ENCODE results near the gene LCMT1. TPM values are rescaled to one million over a fixed set of nuclear protein-coding genes. Genes with fewer than 3 reads are reported as not detected.
"Not testable (repeated sequence)": the region's sequence is repeated elsewhere in the genome, so short reads cannot be mapped to it uniquely, and the experiment has no call there.

The LCMT1 gene
- total RNA-seq, 4 donors from 2014 or later, result 10.8 to 24.5 (median 18.0) TPM

- intact Hi-C loops (cut with DNase I), result no loop called here
- H3K27ac ChIP-seq (replicated peaks in 1 of 4), result no peak overlapping the region
- no peaks in the 10 kb centered on the region for H3K27me3 ChIP-seq
- H3K9me3 ChIP-seq, result no peaks in the 10 kb centered on the region
- H3K4me1 ChIP-seq, result no peaks in the 10 kb centered on the region
- no peak overlapping the region for H3K4me3 ChIP-seq
- H3K36me3 ChIP-seq, result peaks cover 52 to 94% (median 82%) of the 10 kb centered on the region in 4 donors
- DNase-seq (ENCODE audit: extremely low spot score), result no peak
- TF ChIP-seq CTCF (IDR thresholded peaks at IDR 0.05) (no peak), POLR2A (IDR thresholded peaks at IDR 0.05; ENCODE audit: low read depth) (no peak)
- WGBS, result 93% methylated on average over 2 of the region's 2 CpGs
These were observed 62.7 kb downstream of the LCMT1 start for GRCh38 chr16:25174285-25174684.

- DNase-seq (ENCODE audit: extremely low spot score), result no peak
- intact Hi-C loops (cut with DNase I), result no loop called here
- 80% methylated on average over 7 of the region's 7 CpGs for WGBS
- H3K4me3 ChIP-seq, result no peak overlapping the region
- H3K4me1 ChIP-seq, result no peaks in the 10 kb centered on the region
- no peaks in the 10 kb centered on the region for H3K9me3 ChIP-seq
- peaks cover 35 to 83% (median 65%) of the 10 kb centered on the region in 4 donors for H3K36me3 ChIP-seq
- TF ChIP-seq POLR2AphosphoS5 (IDR thresholded peaks at IDR 0.05) (no peak), CTCF (IDR thresholded peaks at IDR 0.05) (peak in 1 of 3 experiments; percentile 6)
- no peaks in the 10 kb centered on the region for H3K27me3 ChIP-seq
- H3K27ac ChIP-seq (replicated peaks in 1 of 4), result no peak overlapping the region
These were observed 64.6 kb downstream of the LCMT1 start for GRCh38 chr16:25176136-25176535.

GRCh38 chr16:25177512-25177830 lies 65.9 kb downstream of the LCMT1 start:
- Histone ChIP-seq H3K27ac (replicated peaks in 1 of 4) (no peak overlapping the region), H3K4me3 (no peak overlapping the region), H3K4me1 (no peaks in the 10 kb centered on the region), H3K27me3 (no peaks in the 10 kb centered on the region), H3K36me3 (peaks cover 29 to 70% (median 52%) of the 10 kb centered on the region in 4 donors), H3K9me3 (no peaks in the 10 kb centered on the region)
- no peak for DNase-seq (ENCODE audit: extremely low spot score)
- WGBS, result 73% methylated on average over 3 of the region's 3 CpGs
- no peak for TF ChIP-seq CTCF (IDR thresholded peaks at IDR 0.05)
- TF ChIP-seq EP300 (IDR thresholded peaks at IDR 0.05), result no peak
- TF ChIP-seq POLR2AphosphoS5 (IDR thresholded peaks at IDR 0.05), result no peak
- no peak for TF ChIP-seq POLR2A (IDR thresholded peaks at IDR 0.05; ENCODE audit: low read depth)
- intact Hi-C loops (cut with DNase I), result no loop called here

- Histone ChIP-seq H3K4me3 (no peak overlapping the region), H3K4me1 (no peaks in the 10 kb centered on the region), H3K27me3 (no peaks in the 10 kb centered on the region), H3K27ac (replicated peaks in 1 of 4) (no peak overlapping the region), H3K36me3 (peaks cover 23 to 64% (median 46%) of the 10 kb centered on the region in 4 donors), H3K9me3 (no peaks in the 10 kb centered on the region)
- TF ChIP-seq CTCF (IDR thresholded peaks at IDR 0.05) (no peak), EP300 (IDR thresholded peaks at IDR 0.05) (no peak), POLR2AphosphoS5 (IDR thresholded peaks at IDR 0.05) (no peak), POLR2A (IDR thresholded peaks at IDR 0.05; ENCODE audit: low read depth) (no peak)
- no peak for DNase-seq (ENCODE audit: extremely low spot score)
- intact Hi-C loops (cut with DNase I), result no loop called here
- 73% methylated on average over 19 of the region's 20 CpGs for WGBS
These were observed 66.5 kb downstream of the LCMT1 start for GRCh38 chr16:25177831-25178688.

- H3K9me3 ChIP-seq; DNase-seq (ENCODE audit: extremely low spot score); H3K27ac ChIP-seq (replicated peaks in 1 of 4); intact Hi-C loops (cut with DNase I); H3K4me3 ChIP-seq; H3K27me3 ChIP-seq; H3K4me1 ChIP-seq: not testable (repeated sequence)
- H3K36me3 ChIP-seq, result peaks cover 9 to 32% (median 18%) of the 10 kb centered on the region in 4 donors
- 96% methylated on average over 6 of the region's 6 CpGs for WGBS
These were observed 69.7 kb downstream of the LCMT1 start for GRCh38 chr16:25181236-25181635.

Data from esophagus muscularis mucosa (tissue), 4 donors.